Calu3 (cell line): ENCODE results near the gene PTPN13. TPM values are rescaled to one million over a fixed set of nuclear protein-coding genes. Genes with fewer than 3 reads are reported as not detected.

Experiments used
- Bru-seq: library from RNA; stranded (reverse); fragments of 400-500 nt; gene quantifications from one replicate; lab custom pipeline; 2021; lab: Mats Ljungman, UMichigan
- BruChase-seq, 2 experiments: library from RNA; stranded (reverse); fragments of 400-500 nt; gene quantifications; one replicate each; lab custom pipeline; 2021; lab: Mats Ljungman, UMichigan
- BruUV-seq: library from RNA; stranded (reverse); fragments of 400-500 nt; replicated peaks from 2 replicates; lab custom pipeline; 2021; lab: Mats Ljungman, UMichigan
- CTCF ChIA-PET: fragments of 300-600 bp; sonication (Branson Sonifier 250); formaldehyde crosslinking; loops from one replicate; lab custom pipeline; 2022; ENCODE audit warnings: antibody characterized with exemption; lab: Charles Lee
- DNase-seq: peaks from one replicate; pipeline ENCODE4 v3.0.0; 2022
- H3K27ac Mint-ChIP-seq: one replicate; pipeline ENCODE4 v1.8.0; 2022; ENCODE audit warnings: mixed read lengths; ENCODE audit not compliant: unreplicated experiment
- H3K27me3 Mint-ChIP-seq: one replicate; pipeline ENCODE4 v1.8.0; 2022; ENCODE audit warnings: mixed read lengths; ENCODE audit not compliant: unreplicated experiment
- H3K36me3 Mint-ChIP-seq: one replicate; pipeline ENCODE4 v1.8.0; 2022; ENCODE audit warnings: mild to moderate bottlenecking, moderate library complexity, mixed read lengths; ENCODE audit not compliant: insufficient read depth, unreplicated experiment
- H3K4me1 Mint-ChIP-seq: one replicate; pipeline ENCODE4 v1.8.0; 2022; ENCODE audit warnings: mild to moderate bottlenecking, low read depth, mixed read lengths; ENCODE audit not compliant: unreplicated experiment
- H3K4me3 Mint-ChIP-seq: one replicate; pipeline ENCODE4 v1.8.0; 2022; ENCODE audit warnings: mild to moderate bottlenecking, low read depth, moderate library complexity, mixed read lengths; ENCODE audit not compliant: unreplicated experiment
- H3K9me3 Mint-ChIP-seq: one replicate; pipeline ENCODE4 v1.8.0; 2022; ENCODE audit warnings: low read depth, mixed read lengths; ENCODE audit not compliant: unreplicated experiment
- CTCF ChIP-seq: fragments of 200-600 bp; IDR thresholded peaks from one replicate; pipeline ENCODE4 v1.8.0; 2022; ENCODE audit warnings: antibody characterized with exemption; ENCODE audit not compliant: unreplicated experiment
- intact Hi-C: fragments of 100-400 bp; cut with micrococcal nuclease; formaldehyde crosslinking; loops from one replicate; pipeline ENCODE4 v1.10.0; 2022; ENCODE audit not compliant: unreplicated experiment
- long read RNA-seq: library from polyadenylated mRNA; stranded (forward); transcript quantifications from one replicate; pipeline ENCODE4 v2.0.0, GENCODE V29; 2022
- total RNA-seq: library from RNA; stranded (reverse); gene quantifications from 2 replicates; pipeline ENCODE4 v1.2.3, GENCODE V29; 2022

The PTPN13 gene
- total RNA-seq (22.2 and 23.3 TPM in 2 replicates), Bru-seq, nascent RNA (percentile 78 among the genes with signal in this experiment), BruChase-seq, experiment 1, labeled RNA remaining after a 6-hour chase (percentile 61 among the genes with signal in this experiment), BruChase-seq, experiment 2, labeled RNA remaining after a 2-hour chase (percentile 62 among the genes with signal in this experiment)
- long read RNA-seq, partial matches to known transcripts, result 1 of 6 reads
- long read RNA-seq, other reads (novel, unspliced or antisense), result 5 of 6 reads

- DNase-seq, result peak; percentile 98
- Mint-ChIP-seq H3K4me3 (peak within 1 kb of the TSS; percentile 85), H3K9me3 (no peaks in the 10 kb centered on the region), H3K27ac (peak within 1 kb of the TSS; percentile 69), H3K36me3 (peaks cover 35% of the 10 kb centered on the region), H3K27me3 (no peaks in the 10 kb centered on the region), H3K4me1 (peaks cover 18% of the 10 kb centered on the region)
- no TSS peak for BruUV-seq
- CTCF ChIA-PET, result interaction anchor here (0.7 to 1.4 kb wide), 4 partner anchors 69 to 127 kb away, joined by 3 to 7 read pairs (median 4); no protein-coding TSS in a partner anchor
- intact Hi-C loops, result no loop called here
- no peak for TF ChIP-seq CTCF
Observed at GRCh38 chr4:86593688-86594558, at the start of gene PTPN13. Gene PTPN13, plus strand, starts transcription at chr4:86594315. Its CDS starts 40,942 bp downstream, at chr4:86635257.

- no peaks in the 10 kb centered on the region for H3K27me3 Mint-ChIP-seq
Observed at GRCh38 chr4:86547140-86547539, 47.0 kb upstream of the PTPN13 start.

GRCh38 chr4:86549163-86549788 is 44.8 kb upstream of the PTPN13 start:
- intact Hi-C loops, result no loop called here

More at GRCh38 chr4:86547140-86547539, 47.0 kb upstream of the PTPN13 start:
- no peak for DNase-seq
- Mint-ChIP-seq H3K4me3 (no peak overlapping the region), H3K36me3 (peaks cover 4% of the 10 kb centered on the region), H3K27ac (no peak overlapping the region), H3K4me1 (no peaks in the 10 kb centered on the region), H3K9me3 (no peaks in the 10 kb centered on the region)
- no TSS peak for BruUV-seq
- CTCF ChIA-PET, result no interaction called here
- no peak for TF ChIP-seq CTCF
- intact Hi-C loops, result no loop called here

More at GRCh38 chr4:86549163-86549788, 44.8 kb upstream of the PTPN13 start:
- H3K36me3 Mint-ChIP-seq, result peaks cover 4% of the 10 kb centered on the region
- DNase-seq, result no peak
- no peak overlapping the region for H3K4me3 Mint-ChIP-seq
- CTCF ChIA-PET, result no interaction called here
- H3K9me3 Mint-ChIP-seq, result no peaks in the 10 kb centered on the region
- no peak overlapping the region for H3K27ac Mint-ChIP-seq
- H3K4me1 Mint-ChIP-seq, result no peaks in the 10 kb centered on the region
- no peak for TF ChIP-seq CTCF
- H3K27me3 Mint-ChIP-seq, result no peaks in the 10 kb centered on the region
- BruUV-seq, result no TSS peak
